ENCODE data around the gene COL15A1.

Gene COL15A1

GRCh38 chr9:98967257-98967656 is 23.6 kb downstream of the COL15A1 start:
- no peak for DNase-seq
- Histone ChIP-seq H3K9ac (ENCODE audit: low read length) (no peak overlapping the region), H3K79me2 (ENCODE audit: low read length) (no peaks in the 10 kb centered on the region), H4K20me1 (ENCODE audit: insufficient read depth, low read length) (no peaks in the 10 kb centered on the region), H3K4me3 (ENCODE audit: low read length) (no peak overlapping the region), H3K27ac (ENCODE audit: low read length) (no peak overlapping the region), H3K36me3 (replicated peaks; ENCODE audit: insufficient read depth, low read length) (no peaks in the 10 kb centered on the region), H3F3A (ENCODE audit: insufficient read depth, low read length) (no peaks in the 10 kb centered on the region), H3K27me3 (replicated peaks; ENCODE audit: insufficient read depth, low read length) (no peaks in the 10 kb centered on the region), H3K4me1 (ENCODE audit: low read length) (no peaks in the 10 kb centered on the region), H3K9me2 (replicated peaks; ENCODE audit: insufficient read depth, low read length) (no peaks in the 10 kb centered on the region), H2AFZ (ENCODE audit: low read length) (no peak overlapping the region), H3K4me2 (ENCODE audit: low read depth, low read length) (no peak overlapping the region), H3K9me3 (replicated peaks; ENCODE audit: insufficient read depth, low read length) (no peaks in the 10 kb centered on the region)
- TF ChIP-seq EZH2 (optimal IDR thresholded peaks at IDR 0.05; ENCODE audit: low read depth, low read length), result no peak
- no peak for TF ChIP-seq EZH2phosphoT487 (IDR thresholded peaks at IDR 0.05; ENCODE audit: low read length)
- TF ChIP-seq CTCF (IDR thresholded peaks at IDR 0.05; ENCODE audit: low read length), result no peak

GRCh38 chr9:98967680-98968079 is 24.0 kb downstream of the COL15A1 start:
- no peaks in the 10 kb centered on the region for H4K20me1 ChIP-seq (ENCODE audit: insufficient read depth, low read length)
- no peaks in the 10 kb centered on the region for H3K27me3 ChIP-seq (replicated peaks; ENCODE audit: insufficient read depth, low read length)
- no peaks in the 10 kb centered on the region for H3K4me1 ChIP-seq (ENCODE audit: low read length)
- H3K27ac ChIP-seq (ENCODE audit: low read length), result no peak overlapping the region
- no peaks in the 10 kb centered on the region for H3K9me2 ChIP-seq (replicated peaks; ENCODE audit: insufficient read depth, low read length)
- no peak overlapping the region for H3K4me3 ChIP-seq (ENCODE audit: low read length)
- no peak overlapping the region for H3K4me2 ChIP-seq (ENCODE audit: low read depth, low read length)
- no peaks in the 10 kb centered on the region for H3K79me2 ChIP-seq (ENCODE audit: low read length)
- H3K9me3 ChIP-seq (replicated peaks; ENCODE audit: insufficient read depth, low read length), result no peaks in the 10 kb centered on the region
- H3K9ac ChIP-seq (ENCODE audit: low read length), result no peak overlapping the region
- TF ChIP-seq EZH2phosphoT487 (IDR thresholded peaks at IDR 0.05; ENCODE audit: low read length) (no peak), CTCF (IDR thresholded peaks at IDR 0.05; ENCODE audit: low read length) (no peak), EZH2 (optimal IDR thresholded peaks at IDR 0.05; ENCODE audit: low read depth, low read length) (no peak)
- no peak for DNase-seq
- no peaks in the 10 kb centered on the region for H3F3A ChIP-seq (ENCODE audit: insufficient read depth, low read length)
- H2AFZ ChIP-seq (ENCODE audit: low read length), result no peak overlapping the region
- H3K36me3 ChIP-seq (replicated peaks; ENCODE audit: insufficient read depth, low read length), result no peaks in the 10 kb centered on the region

- DNase-seq, result no peak
- TF ChIP-seq CTCF (IDR thresholded peaks at IDR 0.05; ENCODE audit: low read length) (no peak), EZH2phosphoT487 (IDR thresholded peaks at IDR 0.05; ENCODE audit: low read length) (no peak), EZH2 (optimal IDR thresholded peaks at IDR 0.05; ENCODE audit: low read depth, low read length) (no peak)
- no peaks in the 10 kb centered on the region for H3K36me3 ChIP-seq (replicated peaks; ENCODE audit: insufficient read depth, low read length)
- H3K79me2 ChIP-seq (ENCODE audit: low read length), result no peaks in the 10 kb centered on the region
- no peak overlapping the region for H2AFZ ChIP-seq (ENCODE audit: low read length)
- no peak overlapping the region for H3K4me3 ChIP-seq (ENCODE audit: low read length)
- H4K20me1 ChIP-seq (ENCODE audit: insufficient read depth, low read length), result no peaks in the 10 kb centered on the region
- H3K9me3 ChIP-seq (replicated peaks; ENCODE audit: insufficient read depth, low read length), result no peaks in the 10 kb centered on the region
- no peak overlapping the region for H3K4me2 ChIP-seq (ENCODE audit: low read depth, low read length)
- no peak overlapping the region for H3K27ac ChIP-seq (ENCODE audit: low read length)
- no peaks in the 10 kb centered on the region for H3K9me2 ChIP-seq (replicated peaks; ENCODE audit: insufficient read depth, low read length)
- H3K9ac ChIP-seq (ENCODE audit: low read length), result no peak overlapping the region
- no peaks in the 10 kb centered on the region for H3F3A ChIP-seq (ENCODE audit: insufficient read depth, low read length)
- no peaks in the 10 kb centered on the region for H3K4me1 ChIP-seq (ENCODE audit: low read length)
- no peaks in the 10 kb centered on the region for H3K27me3 ChIP-seq (replicated peaks; ENCODE audit: insufficient read depth, low read length)
Observed at GRCh38 chr9:98968601-98969337, 25.1 kb downstream of the COL15A1 start.
